ENCODE measurements around the gene SPCS3.
"Not testable (repeated sequence)": the region's sequence is repeated elsewhere in the genome, so short reads cannot be mapped to it uniquely, and the experiment has no call there.

Gene SPCS3
- total RNA-seq, result 307 to 308 reads per million in 2 donors

DNA sequence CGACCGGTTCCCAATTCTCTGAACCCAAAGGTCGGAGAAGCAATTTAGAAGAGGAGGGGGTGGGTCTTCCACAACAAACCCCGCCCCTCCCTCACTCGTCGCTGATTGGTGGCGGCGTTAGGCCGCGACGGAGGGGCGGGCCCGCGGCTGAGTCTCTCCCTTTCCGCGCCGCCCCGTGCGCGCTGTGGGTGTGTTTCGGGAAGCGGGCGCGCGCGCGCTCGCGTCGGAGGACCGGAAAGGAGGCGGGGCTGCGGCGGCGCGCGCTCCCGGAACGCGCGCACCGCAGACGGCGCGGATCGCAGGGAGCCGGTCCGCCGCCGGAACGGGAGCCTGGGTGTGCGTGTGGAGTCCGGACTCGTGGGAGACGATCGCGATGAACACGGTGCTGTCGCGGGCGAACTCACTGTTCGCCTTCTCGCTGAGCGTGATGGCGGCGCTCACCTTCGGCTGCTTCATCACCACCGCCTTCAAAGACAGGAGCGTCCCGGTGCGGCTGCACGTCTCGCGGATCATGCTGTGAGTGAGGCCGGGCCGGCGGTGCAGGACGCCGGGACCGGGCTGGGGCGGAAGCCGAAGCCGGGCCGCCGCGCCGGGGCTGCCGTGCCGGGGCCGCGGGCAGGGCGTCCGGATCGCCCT lies at the start of gene SPCS3:
SPCS3 (plus strand) TSS at position 263 of the 636 bp plus-strand sequence; CDS start at position 374, 111 bp downstream.
- DNase-seq, result peak; percentile 94

DNA sequence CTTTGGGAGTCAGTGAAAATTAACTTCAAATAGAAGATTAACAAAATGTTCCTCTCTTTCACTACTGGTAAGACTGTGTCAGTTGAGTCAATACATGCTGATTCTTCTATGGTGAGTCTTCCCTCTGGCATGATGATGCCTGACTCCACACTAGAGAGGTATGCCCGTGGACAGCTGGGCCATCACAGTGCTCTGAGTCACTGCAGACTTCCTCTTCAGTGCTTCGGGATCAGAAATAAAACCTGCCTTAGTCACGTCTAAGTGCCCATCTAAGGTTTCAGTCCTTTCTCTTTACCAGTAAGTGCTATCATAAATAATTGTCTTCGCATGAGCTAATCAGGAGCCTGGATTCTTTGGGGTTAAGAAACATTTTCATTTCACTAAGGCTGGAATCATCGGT lies 49.1 kb upstream of the SPCS3 start:
- no peak for DNase-seq

DNA sequence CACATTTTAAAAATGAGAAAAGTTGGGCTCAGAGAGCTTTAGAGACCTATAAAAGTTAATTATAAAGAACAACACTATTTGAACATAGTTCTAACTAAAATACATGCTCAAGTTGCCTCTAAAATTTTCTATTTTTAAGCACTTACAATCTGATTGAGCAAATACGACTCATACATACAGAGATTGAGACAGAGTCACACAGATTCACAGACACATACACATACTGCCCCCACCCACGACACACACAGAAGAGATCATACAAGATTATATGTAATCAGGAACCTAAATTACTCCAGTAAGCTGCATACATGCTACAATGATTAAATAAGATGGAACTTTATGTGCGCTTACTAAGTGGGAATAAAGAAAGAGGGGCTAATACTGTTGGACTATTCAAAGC lies 48.0 kb upstream of the SPCS3 start:
- DNase-seq, result no peak

DNA sequence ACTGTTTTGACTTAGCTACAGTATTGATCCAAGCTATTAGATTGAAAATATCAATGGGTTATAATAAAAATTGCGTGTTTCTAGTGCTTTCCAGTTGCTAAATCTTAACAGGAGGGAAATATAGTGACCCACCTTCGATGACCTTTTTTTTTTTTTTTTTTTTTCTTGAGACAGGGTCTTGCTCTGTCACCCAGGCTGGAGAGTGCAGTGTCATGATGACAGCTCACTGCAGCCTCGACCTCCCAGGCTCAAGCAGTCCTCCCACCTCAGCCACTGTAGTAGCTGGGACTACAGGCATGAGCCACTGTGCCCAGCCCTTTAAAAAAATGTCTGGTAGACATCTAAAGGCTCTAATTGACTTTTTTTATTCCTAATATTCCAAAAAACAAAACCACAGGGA lies 47.0 kb upstream of the SPCS3 start:
- no peak for DNase-seq

DNA sequence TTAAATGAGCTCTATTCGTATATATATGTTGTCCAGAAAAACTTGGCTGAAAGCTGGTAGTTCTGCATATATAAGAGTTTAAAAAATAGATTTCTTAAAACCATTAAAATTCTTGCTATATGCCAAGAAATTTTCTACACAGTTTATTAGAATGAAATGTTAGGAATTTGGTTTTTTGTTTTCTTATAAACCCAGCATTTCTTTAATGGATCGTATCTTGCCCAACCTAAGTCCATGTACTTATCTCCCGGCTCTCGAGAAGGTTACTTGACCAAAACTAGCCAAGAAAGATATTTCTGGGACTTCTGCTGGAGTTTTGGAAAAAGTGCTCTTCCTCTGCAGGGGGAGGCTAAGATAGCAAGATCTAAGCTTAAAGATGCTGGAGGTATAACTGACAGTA lies 46.0 kb upstream of the SPCS3 start:
- DNase-seq, result no peak

DNA sequence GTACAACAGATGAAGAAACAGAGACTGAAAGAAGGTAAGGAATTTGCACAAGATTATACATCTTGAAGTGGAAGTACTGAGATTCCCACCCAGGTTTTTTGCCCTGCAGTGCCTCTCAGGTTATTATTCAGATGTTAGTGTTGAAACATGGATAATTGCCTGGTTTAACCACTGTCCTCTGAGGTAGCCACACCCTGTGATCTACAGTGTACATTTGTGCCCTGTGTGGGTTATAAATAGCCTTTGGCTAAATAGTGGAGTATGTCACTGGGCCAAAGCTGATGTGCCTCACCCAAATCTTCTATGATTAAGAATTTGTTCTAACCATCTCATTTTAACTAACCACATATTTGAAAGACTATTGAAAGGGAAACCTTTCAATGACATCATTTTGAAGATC lies 45.3 kb upstream of the SPCS3 start:
- no peak for DNase-seq

DNA sequence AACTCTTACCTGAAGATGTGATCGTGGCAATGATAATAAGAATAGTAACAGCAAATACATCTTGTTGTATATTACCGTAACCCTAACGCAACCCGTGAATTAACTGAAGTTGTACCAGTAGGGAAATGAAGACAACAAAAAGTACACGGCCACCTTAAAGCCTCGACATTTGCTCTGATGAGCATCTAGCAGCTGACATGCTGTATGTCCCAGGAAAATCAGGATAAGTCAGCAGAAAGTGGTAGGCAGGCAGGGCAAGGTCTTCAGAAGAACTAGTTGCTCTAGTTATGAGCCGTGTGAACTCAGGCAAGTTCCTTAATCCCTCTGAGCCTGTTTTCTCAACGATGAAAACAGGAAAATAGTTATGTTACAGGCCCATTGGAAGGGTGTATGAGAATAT lies 43.1 kb upstream of the SPCS3 start:
- no peak for DNase-seq

DNA sequence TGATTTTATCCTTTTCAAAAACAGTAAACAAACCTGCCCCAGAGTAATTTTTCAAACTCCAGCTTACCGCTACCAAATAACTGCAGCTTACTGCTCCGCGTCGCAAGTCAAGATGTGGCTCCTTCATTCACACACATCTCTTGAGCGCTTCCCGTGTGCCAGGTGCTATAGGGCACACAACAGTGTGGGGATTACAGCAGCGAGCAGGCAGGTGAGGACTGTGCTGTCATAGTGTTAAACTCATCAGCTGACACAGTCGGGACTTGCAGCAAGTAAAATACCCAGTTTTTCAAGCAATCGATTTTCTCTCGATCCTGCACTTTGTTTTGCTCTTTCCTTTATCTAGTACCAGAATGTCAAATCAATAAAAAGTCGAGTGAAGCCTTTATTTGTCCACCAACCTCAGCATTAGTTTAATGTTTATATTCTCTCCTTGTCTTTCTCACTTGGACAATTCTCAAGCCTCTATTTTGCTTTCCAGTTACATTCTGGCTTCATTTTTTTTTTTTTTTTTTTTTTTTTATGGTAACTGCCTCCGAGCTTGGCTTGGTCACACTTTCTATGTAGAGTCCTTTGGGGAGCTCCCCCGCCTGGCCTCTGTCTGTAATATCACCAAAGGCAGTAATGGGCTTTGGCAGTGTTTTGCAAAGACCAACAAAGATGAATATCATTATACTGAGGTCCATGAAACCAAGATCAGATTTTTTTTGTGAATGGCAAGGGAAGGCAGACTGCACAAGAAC lies 42.4 kb upstream of the SPCS3 start:
- no peak for DNase-seq

DNA sequence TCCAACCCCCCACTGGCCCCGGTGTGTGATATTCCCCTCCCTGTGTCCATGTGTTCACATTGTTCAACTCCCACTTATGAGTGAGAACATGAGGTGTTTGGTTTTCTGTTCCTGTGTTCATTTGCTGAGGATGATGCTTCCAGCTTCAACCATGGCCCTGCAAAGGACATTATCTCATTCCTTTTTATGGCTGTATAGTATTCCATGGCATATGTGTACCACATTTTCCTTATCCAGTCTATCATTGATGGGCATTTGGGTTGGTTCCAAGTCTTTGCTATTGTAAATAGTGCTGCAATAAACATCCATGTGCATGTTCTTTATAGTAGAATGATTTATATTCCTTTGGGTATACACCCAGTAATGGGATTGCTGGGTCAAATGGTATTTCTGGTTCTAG lies 40.2 kb upstream of the SPCS3 start:
- not testable (repeated sequence) for DNase-seq

DNA sequence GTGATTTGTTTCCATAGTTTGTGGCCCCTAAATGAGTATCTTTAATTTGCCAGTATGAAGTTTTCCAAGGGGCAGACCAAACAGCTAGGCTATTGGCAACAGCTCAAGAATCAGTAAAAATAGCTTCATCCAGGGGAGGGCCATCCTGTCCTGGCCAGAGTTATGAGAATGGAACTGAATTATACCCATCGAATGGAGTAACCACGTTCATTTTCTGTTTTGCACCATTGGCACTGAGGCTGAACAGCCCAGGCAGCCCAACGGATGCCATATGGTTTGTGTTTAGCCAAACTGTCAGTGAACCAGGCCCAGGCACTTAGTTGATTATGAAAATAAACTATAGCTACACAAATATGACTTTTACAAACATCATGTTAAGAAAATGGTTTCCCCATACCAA lies 33.0 kb upstream of the SPCS3 start:
- DNase-seq, result no peak

DNA sequence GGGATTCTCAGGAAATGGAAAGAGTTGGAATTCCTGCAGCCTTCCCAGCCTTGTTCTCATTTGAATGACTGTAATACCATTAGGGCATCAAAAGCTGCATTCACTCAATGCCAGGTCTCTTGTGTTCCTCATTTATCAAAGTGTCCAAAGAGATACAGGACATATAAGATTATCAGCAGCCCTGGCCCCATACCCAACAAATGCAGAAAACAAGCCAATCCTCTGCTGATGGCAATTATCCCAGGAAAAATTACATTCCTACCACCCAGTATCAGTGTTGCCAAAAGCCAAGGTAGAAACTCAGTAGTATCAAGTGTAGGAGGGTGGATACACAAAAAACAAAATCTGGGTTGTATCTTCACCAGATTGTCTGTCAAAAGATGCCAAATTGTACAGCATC lies 32.2 kb upstream of the SPCS3 start:
- DNase-seq, result no peak

DNA sequence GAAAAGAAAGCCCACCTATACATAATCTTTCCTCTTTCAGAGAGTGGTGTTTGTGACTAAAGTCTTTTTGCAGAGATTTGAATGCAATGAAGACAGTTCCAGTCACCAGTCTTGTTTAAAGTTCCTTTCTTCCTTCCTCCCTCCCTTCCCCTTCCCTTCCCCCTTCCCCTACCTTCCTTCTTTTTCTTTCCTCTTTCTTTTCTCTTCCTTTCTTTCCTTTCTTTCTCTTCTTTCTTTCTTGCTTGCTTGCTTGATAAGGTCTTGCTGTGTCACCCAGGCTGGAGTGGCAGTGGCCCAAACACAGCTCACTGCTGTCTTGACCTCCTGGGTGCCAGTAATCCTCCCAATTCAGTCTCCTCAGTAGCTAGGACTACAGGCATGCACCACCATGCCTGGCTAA lies 31.7 kb upstream of the SPCS3 start:
- no peak for DNase-seq

DNA sequence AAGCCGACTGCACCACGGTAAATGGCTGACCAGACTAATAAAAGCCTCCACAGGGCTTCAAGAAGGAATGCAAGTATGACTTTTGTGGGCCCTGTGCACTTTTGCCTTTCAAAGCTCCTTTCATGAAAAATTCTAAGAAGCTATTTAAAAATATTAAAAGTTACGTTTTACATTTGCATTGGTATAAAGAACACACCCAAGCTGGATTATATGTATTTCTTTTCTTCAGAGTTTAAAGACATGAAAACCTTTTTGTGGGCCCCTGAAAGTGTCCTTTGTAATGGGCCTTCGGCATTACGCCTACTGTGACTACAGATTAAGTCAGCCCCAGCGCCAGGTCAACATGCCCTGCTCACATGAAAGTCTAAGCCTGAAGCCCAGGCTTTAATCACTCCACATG lies 30.2 kb upstream of the SPCS3 start:
- no peak for DNase-seq

DNA sequence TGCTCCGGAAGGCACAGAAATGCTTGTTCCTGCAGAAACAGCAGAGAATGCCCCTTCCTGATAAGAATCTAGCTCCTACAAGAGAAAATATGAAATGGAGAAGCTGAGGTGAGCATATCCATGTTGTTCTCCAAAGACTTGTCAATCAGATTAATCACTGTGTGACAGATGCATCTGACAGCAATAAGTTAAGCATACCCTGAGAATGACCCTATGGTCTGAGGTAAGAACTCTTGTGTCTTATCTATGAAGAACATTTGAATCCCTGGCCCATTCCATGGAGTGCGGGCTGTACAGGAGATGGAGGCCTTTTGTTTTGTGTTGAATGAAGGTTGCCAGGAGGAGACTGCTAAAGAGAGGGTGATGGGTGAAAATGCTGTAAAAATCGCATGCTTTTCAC lies 29.2 kb upstream of the SPCS3 start:
- DNase-seq, result no peak

DNA sequence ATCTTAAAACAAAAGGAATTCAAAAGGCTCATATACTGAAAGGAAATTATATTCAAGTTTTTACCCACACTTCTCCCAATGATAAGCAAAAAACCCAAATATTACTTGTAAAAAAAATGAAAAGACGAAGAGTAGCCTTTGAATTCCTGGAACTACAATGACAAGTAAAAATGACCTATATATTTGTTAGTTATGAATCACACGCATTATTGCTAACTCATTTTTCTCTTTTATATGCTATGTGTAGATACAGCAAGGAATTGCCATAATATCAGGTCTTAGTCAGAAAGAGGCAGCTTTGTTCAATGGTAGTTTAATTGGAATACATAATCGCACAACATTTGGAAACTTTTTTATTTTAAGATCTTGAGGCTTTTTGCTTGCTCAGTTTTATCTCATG lies 28.0 kb upstream of the SPCS3 start:
- no peak for DNase-seq

DNA sequence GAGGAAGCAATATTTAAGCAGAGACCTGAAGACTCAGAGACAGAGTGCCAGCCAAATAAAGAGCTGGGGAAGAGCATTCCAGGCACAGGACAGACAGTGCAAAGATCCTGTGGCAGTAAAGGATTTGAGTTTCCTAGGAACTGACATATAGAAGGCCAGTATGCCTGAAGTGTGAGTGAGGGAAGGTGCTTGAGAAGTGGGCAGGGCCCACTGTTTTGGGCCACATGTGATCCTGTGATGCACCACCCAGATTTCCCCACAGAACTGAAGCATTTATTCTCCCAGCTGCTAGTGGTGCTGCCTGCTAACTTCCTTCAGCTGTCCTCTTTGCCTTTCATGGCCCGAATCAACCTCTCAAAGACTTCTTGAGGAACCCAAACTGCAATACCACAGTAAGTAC lies 26.8 kb upstream of the SPCS3 start:
- no peak for DNase-seq

DNA sequence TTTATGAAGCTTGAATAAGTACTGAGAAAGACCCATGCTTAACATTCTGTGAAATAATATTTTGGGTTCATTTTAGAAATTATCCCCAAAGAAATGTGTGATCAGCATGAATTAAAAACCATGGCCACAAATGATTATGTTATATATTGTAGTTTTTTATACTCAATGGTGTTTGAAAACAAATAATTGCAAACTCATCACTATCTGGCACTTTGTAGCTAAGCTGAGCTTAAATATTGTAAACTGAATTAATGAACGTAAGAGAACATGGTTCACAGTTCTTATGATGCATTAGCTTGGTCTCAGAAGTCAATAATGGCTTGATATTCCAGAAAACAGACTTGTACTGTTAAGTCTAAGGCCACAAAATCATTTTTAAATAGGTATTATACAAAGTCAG lies 26.1 kb upstream of the SPCS3 start:
- DNase-seq, result no peak

DNA sequence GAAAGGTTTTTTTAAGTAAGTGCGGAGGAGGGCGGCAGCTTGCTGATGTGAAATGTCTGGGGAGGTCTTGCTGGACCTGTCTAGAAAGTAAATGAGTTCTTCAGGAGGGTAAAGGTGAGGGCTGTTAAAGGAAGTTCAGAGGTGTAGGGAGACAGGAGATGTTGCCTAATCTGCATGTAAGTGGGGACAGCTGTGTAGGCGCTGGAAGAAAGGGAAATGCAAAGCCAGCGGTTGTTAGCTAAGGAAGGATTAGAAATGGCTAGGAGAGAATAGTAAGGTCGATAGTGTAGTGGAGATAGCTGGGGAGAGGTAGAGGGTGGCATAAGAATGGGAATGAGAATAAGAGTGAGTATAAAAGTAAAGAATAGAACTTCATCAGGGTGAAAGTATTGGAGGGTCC lies 23.9 kb upstream of the SPCS3 start:
- not testable (repeated sequence) for DNase-seq

DNA sequence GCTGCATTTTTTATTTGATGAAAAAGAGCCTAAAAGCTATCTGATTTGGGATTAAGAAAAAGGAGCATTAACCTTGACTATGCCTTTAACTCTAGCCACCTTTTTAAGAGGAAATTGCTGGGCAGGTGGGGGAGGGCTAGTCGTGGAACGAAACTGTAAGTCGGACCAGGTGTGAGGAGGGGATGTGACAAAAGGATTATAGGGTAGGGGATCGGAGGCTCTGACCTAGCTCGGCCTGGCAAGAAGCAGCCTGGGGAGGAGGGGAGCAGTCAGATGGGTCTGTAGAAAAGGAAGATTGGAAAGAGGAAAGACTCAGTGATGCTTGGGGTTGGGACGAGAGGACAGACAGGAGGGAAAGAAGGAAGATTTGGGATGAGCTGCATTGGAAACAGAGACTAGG lies 21.1 kb upstream of the SPCS3 start:
- DNase-seq, result no peak

DNA sequence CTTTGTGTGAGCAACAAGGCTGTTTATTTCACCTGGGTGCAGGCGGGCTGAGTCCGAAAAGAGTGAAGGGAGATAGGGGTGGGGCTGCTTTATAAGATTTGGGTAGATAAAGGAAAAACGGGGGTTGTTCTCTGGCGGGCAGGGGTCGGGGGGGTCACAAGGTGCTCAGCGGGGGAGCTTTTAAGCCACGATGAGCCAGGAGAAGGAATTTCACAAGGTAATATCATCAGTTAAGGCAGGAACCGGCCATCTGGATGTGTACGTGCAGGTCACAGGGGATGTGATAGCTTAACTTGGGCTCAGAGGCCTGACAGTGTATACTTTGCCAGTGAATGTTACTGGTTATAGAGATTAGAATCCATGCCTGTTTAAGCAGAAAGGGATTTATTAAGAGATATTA lies 19.7 kb upstream of the SPCS3 start:
- DNase-seq, result no peak

DNA sequence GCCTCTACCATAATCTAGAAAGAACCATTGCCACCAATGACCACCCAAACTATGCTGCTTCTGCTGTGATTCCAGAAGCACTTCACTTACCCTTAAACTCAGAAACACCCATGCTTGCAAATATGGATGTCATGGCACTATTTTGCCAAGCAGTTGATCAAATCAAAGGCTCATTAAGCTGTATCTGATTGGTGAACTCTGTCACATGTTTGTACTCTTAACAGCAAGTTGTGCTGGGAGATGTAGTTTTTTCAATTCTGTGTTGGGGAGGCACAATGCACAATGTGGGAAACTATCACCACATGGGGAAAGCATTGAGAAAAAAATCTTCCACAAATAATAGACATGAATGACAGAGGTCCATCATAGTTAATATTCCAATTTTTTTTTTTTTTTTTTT lies 19.2 kb upstream of the SPCS3 start:
- no peak for DNase-seq

DNA sequence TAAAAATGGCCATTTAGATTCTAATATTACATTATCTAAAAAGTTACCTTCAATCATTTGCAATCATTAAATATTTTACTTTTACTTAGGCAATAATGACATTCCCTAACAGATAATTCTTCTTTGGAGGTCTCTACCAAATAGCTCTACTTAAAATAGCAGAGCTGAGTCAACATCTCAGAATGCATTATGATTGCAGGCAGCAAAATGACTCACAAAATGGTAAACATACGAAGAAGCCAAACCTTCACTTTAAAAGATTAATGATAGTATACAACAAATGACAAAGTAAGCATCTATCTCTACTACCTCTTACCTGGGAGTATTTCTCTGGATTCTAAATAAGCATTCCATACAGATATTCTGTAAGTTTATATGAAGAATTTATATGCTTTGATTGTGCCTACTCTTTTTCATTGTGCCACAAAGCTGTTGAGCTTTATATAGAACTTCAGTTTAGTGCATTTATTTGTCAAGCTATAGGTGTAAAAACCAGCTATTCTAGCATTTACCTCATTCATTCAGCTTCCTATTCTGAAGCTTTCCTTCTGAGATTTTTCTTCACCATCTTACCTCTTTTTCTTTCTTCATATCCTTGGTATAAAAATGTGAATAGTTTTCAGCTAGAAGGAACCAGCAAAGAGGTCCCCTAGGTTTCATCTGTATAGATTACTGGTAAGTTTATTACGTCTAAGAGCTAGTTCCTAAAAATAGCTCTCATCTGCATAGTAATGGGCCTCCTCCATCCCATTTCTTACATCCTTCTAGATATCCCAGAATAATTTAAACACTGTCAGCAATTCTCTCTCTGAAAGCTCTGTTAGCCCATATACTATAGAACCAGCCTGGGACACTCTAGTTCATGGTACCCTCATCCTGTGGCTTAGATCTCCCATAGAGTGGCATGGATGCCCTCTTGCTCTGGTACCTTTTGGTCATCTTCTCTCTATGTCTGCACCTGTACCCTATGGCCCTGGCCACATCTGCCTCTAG lies 17.2 kb upstream of the SPCS3 start:
- no peak for DNase-seq

DNA sequence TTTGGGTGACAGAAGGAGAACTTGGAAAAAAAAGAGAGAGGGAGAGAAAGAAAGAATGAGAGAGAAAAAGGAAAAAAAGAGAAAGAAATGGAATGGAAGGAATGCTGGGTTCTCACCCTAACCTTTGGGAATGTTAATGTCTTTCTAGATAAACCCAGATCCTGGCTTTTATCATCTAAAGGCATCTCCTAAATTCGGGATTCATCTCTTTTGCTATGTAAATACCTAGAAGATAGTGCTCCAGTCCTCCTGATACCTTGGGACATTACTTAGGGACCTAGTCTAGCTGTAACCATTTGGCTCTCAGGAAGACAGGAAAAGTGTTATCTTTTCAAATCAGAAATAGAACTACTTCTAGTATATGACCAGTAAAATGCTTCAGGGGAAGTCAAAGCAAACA lies 15.8 kb upstream of the SPCS3 start:
- DNase-seq, result no peak

All from T-helper 9 cell (primary cell).